Measurements from ENCODE around the gene GGNBP2.

GGNBP2 gene, protein sequence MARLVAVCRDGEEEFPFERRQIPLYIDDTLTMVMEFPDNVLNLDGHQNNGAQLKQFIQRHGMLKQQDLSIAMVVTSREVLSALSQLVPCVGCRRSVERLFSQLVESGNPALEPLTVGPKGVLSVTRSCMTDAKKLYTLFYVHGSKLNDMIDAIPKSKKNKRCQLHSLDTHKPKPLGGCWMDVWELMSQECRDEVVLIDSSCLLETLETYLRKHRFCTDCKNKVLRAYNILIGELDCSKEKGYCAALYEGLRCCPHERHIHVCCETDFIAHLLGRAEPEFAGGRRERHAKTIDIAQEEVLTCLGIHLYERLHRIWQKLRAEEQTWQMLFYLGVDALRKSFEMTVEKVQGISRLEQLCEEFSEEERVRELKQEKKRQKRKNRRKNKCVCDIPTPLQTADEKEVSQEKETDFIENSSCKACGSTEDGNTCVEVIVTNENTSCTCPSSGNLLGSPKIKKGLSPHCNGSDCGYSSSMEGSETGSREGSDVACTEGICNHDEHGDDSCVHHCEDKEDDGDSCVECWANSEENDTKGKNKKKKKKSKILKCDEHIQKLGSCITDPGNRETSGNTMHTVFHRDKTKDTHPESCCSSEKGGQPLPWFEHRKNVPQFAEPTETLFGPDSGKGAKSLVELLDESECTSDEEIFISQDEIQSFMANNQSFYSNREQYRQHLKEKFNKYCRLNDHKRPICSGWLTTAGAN

DNA sequence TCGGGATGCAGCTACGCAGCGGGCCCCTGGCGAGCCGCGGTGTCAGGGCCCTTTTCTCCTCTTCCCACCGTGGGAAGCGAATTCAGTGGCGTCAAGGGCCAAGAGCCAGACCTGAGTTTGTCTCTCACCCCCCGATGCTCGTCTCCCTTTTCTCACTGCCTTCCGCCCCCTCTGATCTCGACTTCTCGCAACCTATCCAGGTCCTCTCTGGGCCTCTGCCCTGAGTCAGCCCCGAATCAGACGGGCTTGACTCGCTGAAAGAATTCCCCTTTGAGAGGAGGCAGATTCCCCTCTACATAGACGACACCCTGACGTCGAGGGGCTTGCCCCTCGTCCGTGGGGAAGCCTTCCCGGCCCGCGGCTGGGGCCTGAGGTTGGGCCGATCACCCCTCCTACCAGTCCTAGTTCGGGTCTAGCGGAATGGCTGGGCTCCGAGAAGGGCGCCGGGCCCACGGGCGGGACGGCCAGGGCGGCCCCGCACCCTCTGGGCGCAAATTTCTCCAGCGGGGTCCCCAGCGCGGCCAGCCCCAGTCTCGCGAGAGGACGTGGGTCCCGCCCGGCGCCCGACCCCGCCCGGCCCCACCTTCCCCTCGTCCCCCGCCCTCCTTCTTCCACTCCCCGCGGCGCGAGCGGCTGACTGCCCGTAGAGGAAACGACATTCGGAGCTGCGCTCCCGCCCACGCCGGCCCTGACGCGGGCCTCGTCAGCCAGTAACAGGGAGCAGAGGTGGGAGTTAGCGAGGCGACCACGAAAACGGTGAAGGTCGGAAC is at the start of gene GGNBP2:
Gene GGNBP2, plus strand, starts transcription at position 613 of the 770 bp plus-strand sequence. CDS start 806 bp downstream, outside the sequence.
- H3K4me3 ChIP-seq (ENCODE audit: low read length), result peak within 1 kb of the TSS; percentile 94
- peak; percentile 56 for DNase-seq (ENCODE audit: low read depth)
- TF ChIP-seq, protein P1, sequence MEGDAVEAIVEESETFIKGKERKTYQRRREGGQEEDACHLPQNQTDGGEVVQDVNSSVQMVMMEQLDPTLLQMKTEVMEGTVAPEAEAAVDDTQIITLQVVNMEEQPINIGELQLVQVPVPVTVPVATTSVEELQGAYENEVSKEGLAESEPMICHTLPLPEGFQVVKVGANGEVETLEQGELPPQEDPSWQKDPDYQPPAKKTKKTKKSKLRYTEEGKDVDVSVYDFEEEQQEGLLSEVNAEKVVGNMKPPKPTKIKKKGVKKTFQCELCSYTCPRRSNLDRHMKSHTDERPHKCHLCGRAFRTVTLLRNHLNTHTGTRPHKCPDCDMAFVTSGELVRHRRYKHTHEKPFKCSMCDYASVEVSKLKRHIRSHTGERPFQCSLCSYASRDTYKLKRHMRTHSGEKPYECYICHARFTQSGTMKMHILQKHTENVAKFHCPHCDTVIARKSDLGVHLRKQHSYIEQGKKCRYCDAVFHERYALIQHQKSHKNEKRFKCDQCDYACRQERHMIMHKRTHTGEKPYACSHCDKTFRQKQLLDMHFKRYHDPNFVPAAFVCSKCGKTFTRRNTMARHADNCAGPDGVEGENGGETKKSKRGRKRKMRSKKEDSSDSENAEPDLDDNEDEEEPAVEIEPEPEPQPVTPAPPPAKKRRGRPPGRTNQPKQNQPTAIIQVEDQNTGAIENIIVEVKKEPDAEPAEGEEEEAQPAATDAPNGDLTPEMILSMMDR (conservative IDR thresholded peaks at IDR 0.05; ENCODE audit: low read depth, low read length), result no peak

DNA sequence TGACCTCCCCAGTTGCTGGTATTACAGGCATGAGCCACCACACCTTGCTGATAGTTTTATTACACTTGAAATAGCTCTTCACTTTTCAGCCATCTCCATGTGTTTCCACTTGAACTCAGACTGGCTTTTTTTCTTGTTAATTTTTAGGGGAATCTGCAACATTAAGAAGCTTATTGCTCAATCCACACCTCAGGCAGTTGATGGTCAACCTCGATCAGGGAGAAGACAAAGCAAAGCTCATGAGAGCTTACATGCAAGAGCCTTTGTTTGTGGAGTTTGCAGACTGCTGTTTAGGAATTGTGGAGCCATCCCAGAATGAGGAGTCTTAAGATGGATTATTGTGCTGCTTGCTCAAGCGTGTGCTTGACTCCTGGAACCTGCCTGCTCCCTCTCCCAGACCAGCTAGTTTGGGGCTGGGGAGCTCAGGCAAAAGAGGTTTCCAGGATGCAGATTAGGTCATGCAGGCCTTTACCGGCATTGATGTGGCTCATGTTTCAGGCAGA is 49.6 kb upstream of the GGNBP2 start:
- no peak overlapping the region for H3K4me3 ChIP-seq (ENCODE audit: low read length)
- TF ChIP-seq, protein P1 (conservative IDR thresholded peaks at IDR 0.05; ENCODE audit: low read depth, low read length), result no peak
- no peak for DNase-seq (ENCODE audit: low read depth)

DNA sequence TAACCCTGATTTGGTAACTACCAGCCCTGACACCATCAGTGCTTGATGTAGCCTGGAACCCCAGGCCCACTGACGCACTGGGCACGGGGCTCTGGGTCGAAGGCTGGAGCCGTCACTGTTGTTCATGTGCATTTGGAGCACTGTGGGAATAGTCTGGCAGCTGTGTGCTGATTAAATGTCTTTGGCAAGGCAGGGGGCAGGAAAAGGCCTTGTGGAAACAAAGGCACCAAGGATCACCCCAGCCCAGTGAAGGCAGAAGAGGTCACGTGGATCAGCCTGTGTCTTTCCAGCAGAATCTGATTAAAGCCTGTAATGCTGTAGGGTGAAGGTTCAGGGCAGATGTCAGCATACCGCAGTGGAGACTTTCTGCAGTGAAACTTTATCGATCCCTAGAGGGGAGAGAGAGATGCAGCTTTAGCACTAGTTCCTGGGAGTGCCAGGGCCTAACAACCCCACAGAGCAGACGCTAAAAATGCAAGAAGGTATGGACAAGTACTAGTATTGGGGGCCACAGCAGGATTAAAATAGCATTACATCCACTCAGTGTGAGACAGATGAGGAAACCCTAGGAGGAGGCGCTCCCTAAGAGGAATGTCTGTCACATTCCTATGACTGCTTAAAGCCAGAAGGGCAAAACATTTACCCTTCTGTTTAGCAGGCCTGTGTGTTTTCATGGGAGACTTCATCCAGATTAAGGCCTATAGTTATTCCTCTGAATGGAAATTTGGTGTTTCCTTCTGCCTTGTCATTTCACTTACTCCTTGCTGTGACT is 48.5 kb upstream of the GGNBP2 start:
- DNase-seq (ENCODE audit: low read depth), result no peak
- TF ChIP-seq, protein P1 (conservative IDR thresholded peaks at IDR 0.05; ENCODE audit: low read depth, low read length), result no peak
- H3K4me3 ChIP-seq (ENCODE audit: low read length), result no peak overlapping the region

DNA sequence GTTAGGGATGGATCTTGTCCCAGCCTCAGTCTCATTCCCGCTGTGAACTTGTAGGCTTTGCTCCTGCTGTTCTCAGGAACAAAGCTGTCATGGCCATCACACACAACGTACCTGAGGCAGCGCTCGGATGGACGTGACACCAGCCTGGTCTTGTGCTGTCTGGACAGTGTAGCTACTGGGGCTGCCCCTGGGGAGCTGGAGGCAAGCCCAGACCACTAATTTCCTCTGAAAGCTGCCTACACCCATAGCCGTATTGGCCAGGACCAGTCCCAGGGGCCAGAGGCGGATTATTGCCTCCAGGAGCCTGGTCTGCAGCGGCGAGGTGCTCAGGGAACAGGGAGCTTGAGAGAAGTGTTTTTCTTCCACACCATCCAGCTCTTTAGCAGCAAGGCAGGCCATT is 46.6 kb upstream of the GGNBP2 start:
- DNase-seq (ENCODE audit: low read depth), result no peak
- TF ChIP-seq, protein P1 (conservative IDR thresholded peaks at IDR 0.05; ENCODE audit: low read depth, low read length), result no peak
- H3K4me3 ChIP-seq (ENCODE audit: low read length), result no peak overlapping the region

DNA sequence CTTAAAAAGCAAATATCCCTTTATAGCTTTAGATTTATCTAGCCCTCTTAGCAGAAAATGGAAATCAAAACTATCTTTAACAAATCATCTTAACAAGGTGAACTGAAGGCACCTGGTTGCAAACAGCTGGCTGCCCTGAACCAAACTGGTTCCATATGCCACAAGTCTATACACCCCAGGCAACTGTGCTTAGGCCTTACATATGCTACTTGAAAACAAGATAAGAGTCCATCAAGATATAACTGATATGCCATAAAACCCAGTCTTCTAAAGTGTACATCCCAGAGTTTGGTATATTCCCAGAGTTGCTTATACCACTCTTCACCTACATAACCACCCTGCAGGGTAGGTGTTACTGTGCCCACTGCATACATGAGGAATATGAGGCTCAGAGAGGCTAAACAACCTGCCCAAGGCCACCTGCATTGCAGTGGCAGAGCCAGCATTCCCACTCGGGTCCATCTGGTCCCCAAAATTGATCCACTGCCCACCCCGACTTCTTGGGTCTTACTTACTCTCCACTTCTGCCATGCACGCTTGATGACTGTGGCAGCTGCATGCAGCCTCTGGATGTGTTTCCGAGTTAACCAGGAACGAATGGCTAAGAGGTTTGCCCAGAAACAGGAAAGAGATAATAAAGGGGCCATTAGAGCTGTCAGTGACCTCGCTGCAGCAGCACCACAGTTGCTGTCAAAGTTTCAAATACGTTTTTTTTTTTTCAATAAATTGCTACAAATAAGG is 46.0 kb upstream of the GGNBP2 start:
- no peak for DNase-seq (ENCODE audit: low read depth)
- TF ChIP-seq, protein P1 (conservative IDR thresholded peaks at IDR 0.05; ENCODE audit: low read depth, low read length), result no peak
- H3K4me3 ChIP-seq (ENCODE audit: low read length), result no peak overlapping the region
